Measurements from ENCODE around the gene CFAP298.

The CFAP298 gene

GRCh38 chr21:32574946-32575925 is 36.9 kb downstream of the CFAP298 start:
- TF ChIP-seq, protein P1, sequence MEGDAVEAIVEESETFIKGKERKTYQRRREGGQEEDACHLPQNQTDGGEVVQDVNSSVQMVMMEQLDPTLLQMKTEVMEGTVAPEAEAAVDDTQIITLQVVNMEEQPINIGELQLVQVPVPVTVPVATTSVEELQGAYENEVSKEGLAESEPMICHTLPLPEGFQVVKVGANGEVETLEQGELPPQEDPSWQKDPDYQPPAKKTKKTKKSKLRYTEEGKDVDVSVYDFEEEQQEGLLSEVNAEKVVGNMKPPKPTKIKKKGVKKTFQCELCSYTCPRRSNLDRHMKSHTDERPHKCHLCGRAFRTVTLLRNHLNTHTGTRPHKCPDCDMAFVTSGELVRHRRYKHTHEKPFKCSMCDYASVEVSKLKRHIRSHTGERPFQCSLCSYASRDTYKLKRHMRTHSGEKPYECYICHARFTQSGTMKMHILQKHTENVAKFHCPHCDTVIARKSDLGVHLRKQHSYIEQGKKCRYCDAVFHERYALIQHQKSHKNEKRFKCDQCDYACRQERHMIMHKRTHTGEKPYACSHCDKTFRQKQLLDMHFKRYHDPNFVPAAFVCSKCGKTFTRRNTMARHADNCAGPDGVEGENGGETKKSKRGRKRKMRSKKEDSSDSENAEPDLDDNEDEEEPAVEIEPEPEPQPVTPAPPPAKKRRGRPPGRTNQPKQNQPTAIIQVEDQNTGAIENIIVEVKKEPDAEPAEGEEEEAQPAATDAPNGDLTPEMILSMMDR (IDR thresholded peaks at IDR 0.05; ENCODE audit: extremely low read depth, missing control alignments), result no peak
- DNase-seq (ENCODE audit: low spot score), result no peak

DNA sequence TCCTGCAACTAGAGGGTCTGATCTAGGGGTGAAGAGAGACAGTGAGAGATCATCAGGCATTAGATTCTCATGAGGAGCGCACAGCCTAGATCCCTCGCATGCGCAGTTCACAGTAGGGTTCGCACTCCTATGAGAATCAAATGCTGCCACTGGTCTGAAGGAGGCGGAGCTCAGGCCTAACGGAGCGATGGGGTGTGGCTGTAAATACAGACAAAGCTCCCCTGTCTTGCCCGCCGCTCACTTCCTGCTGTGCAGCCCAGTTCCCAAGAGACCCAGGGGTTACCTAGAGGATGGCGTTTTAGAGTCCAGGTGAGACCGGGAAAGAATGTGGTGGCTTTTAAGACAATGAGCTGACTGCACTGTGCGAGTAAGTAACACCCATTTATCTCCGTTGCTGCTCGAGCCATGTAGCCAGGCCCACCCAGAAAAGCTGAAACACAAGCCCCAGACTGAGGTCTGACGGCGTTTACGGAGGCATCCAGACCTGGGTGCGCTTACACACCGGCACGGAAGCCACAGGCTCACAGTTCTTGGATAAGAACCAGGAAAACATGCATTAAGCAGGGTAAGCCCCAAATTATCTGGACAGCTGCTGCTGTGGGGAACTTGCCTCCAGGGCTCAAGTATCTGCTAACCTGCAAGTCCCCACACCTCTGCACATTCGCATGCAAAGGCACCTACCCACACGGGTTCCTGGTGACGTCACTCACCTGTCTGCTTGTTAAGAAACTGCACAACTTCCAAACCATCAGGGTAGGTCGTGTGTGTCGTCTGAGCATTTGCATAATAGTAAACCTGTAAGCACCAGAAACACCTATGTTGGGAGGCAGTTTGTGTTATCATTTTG is 39.4 kb downstream of the CFAP298 start:
- DNase-seq (ENCODE audit: low spot score), result no peak

GRCh38 chr21:32570456-32570855 is 41.7 kb downstream of the CFAP298 start:
- TF ChIP-seq, protein P1 (IDR thresholded peaks at IDR 0.05; ENCODE audit: extremely low read depth, missing control alignments), result no peak
- DNase-seq (ENCODE audit: low spot score), result no peak

More for the DNA sequence above, 39.4 kb downstream of the CFAP298 start:
- TF ChIP-seq, protein P1 (IDR thresholded peaks at IDR 0.05; ENCODE audit: extremely low read depth, missing control alignments), result no peak

- DNase-seq (ENCODE audit: low spot score), result peak; percentile 84
- TF ChIP-seq, protein P1 (IDR thresholded peaks at IDR 0.05; ENCODE audit: extremely low read depth, missing control alignments), result peak; percentile 82
Observed at GRCh38 chr21:32569261-32570230, 42.6 kb downstream of the CFAP298 start.

DNA sequence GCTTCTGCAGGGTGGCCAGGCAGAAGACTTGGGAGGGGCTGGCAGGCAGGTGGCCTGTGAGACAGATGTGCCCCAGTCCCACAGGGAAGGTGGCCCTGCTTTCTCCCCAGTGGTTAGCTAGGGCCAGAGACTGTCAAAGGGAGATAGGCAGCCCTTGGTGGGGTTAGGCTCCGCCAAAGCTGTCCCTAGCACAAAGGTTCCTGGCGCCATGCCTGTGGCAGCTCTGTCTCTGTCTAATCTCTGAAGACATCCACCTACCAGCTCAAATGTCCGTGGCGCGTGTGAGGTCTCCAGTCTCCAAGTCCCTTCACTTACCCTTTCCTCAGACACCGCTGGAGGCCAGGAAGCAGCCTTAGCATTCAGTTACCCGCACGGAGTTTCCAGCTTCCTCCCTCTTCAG is 44.6 kb downstream of the CFAP298 start:
- TF ChIP-seq, protein P1 (IDR thresholded peaks at IDR 0.05; ENCODE audit: extremely low read depth, missing control alignments), result no peak
- DNase-seq (ENCODE audit: low spot score), result no peak

GRCh38 chr21:32566741-32567389 is 45.3 kb downstream of the CFAP298 start:
- no peak for DNase-seq (ENCODE audit: low spot score)
- TF ChIP-seq, protein P1 (IDR thresholded peaks at IDR 0.05; ENCODE audit: extremely low read depth, missing control alignments), result no peak
